Astrocyte (in vitro differentiated cells and primary cell): ENCODE data around the gene CCDC136. TPM values are rescaled to one million over a fixed set of nuclear protein-coding genes. Genes with fewer than 3 reads are reported as not detected.

Experiments used
- DNase-seq: peaks from one replicate; pipeline ENCODE4 v3.0.0-alpha.2; 2010; ENCODE audit warnings: low read depth
- FAIRE-seq: peaks from 2 replicates; lab custom pipeline; 2011; peaks lifted over from hg19 to GRCh38; lab: Jason Lieb, UNC
- H2AFZ ChIP-seq: 2 replicates; pipeline ENCODE4 v1.6.0; 2012; ENCODE audit warnings: low read depth, low read length, inconsistent platforms
- H3K27ac ChIP-seq: 2 replicates; pipeline ENCODE4 v1.5.1; 2011; ENCODE audit warnings: low read depth, low read length, inconsistent platforms
- H3K27me3 ChIP-seq: 2 replicates; pipeline ENCODE4 v1.6.0; 2011; ENCODE audit warnings: low read length, inconsistent platforms; ENCODE audit not compliant: insufficient read depth
- H3K36me3 ChIP-seq: 2 replicates; pipeline ENCODE4 v1.5.1; 2011; ENCODE audit warnings: low read length, inconsistent platforms; ENCODE audit not compliant: insufficient read depth
- H3K4me1 ChIP-seq: 2 replicates; pipeline ENCODE4 v1.5.1; 2011; ENCODE audit warnings: low read length, inconsistent platforms; ENCODE audit not compliant: insufficient read depth
- H3K4me2 ChIP-seq: 2 replicates; pipeline ENCODE4 v1.6.0; 2012; ENCODE audit warnings: low read length, inconsistent platforms
- H3K4me3 ChIP-seq: 2 replicates; pipeline ENCODE4 v1.5.1; 2011; ENCODE audit warnings: low read depth, mild to moderate bottlenecking, low read length, inconsistent platforms; ENCODE audit not compliant: insufficient read depth
- H3K79me2 ChIP-seq: 2 replicates; pipeline ENCODE4 v1.6.0; 2012; ENCODE audit warnings: mild to moderate bottlenecking, low read length, inconsistent platforms; ENCODE audit not compliant: insufficient read depth
- H3K9ac ChIP-seq: 2 replicates; pipeline ENCODE4 v1.6.0; 2012; ENCODE audit warnings: mild to moderate bottlenecking, low read length, inconsistent platforms
- H3K9me3 ChIP-seq: 2 replicates; pipeline ENCODE4 v1.5.1; 2012; ENCODE audit warnings: low read depth, mild to moderate bottlenecking, low read length, inconsistent platforms; ENCODE audit not compliant: insufficient read depth
- H4K20me1 ChIP-seq: 2 replicates; pipeline ENCODE4 v1.6.0; 2012; ENCODE audit warnings: low read length, inconsistent platforms; ENCODE audit not compliant: insufficient read depth
- H3K27ac Mint-ChIP-seq: one replicate; pipeline ENCODE4 v1.8.0; 2021; ENCODE audit warnings: mild to moderate bottlenecking, mixed read lengths; ENCODE audit not compliant: unreplicated experiment
- H3K27me3 Mint-ChIP-seq: one replicate; pipeline ENCODE4 v1.8.0; 2021; ENCODE audit warnings: low read depth, mixed read lengths; ENCODE audit not compliant: unreplicated experiment
- H3K36me3 Mint-ChIP-seq: one replicate; pipeline ENCODE4 v1.8.0; 2021; ENCODE audit warnings: low read depth, mixed read lengths; ENCODE audit not compliant: unreplicated experiment
- H3K4me1 Mint-ChIP-seq: one replicate; pipeline ENCODE4 v1.8.0; 2021; ENCODE audit warnings: low read depth, mixed read lengths; ENCODE audit not compliant: unreplicated experiment
- H3K4me3 Mint-ChIP-seq: one replicate; pipeline ENCODE4 v1.8.0; 2021; ENCODE audit warnings: mild to moderate bottlenecking, moderate library complexity, mixed read lengths; ENCODE audit not compliant: unreplicated experiment
- H3K9me3 Mint-ChIP-seq: one replicate; pipeline ENCODE4 v1.8.0; 2021; ENCODE audit warnings: mild to moderate bottlenecking, mixed read lengths; ENCODE audit not compliant: unreplicated experiment
- EZH2 ChIP-seq: IDR thresholded peaks from 2 replicates; pipeline ENCODE4 v1.6.1; 2012; ENCODE audit warnings: mild to moderate bottlenecking, low read length, inconsistent platforms; ENCODE audit not compliant: insufficient read depth
- total RNA-seq: library from RNA; stranded (reverse); gene quantifications from 2 replicates; pipeline ENCODE4 v1.2.1, GENCODE V29; 2021
- TF ChIP-seq, protein P1 (sequence below): IDR thresholded peaks from 2 replicates; pipeline ENCODE4 v1.5.1; 2011; ENCODE audit warnings: low read depth, mild to moderate bottlenecking, inconsistent platforms, low read length, moderate library complexity; ENCODE audit not compliant: insufficient read depth

Gene CCDC136
- total RNA-seq, 1 donor from 2014 or later = 14.9 TPM

DNA sequence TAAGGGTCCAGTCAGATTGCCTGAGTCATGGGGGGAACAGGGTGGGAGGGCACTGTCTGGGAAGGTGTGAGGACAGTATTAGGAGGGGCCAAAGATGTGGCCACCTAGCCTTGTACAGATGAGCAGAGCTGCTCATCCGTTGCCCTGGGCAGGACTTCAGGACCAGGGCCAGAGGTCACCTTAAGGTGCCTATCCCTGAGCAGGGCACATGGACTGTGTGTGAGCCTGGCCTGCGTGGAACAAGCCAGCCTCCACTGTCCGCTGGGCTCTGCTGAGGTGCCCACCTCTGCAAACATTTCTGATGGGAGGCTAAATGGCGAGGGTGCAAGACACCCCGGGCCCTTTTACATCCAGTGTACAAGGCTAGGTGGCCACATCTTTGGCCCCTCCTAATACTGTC is 12.8 kb upstream of the CCDC136 start:
- no peaks in the 10 kb centered on the region for H3K9me3 ChIP-seq
- H3K4me1 ChIP-seq = no peaks in the 10 kb centered on the region
- H4K20me1 ChIP-seq = peaks cover 11% of the 10 kb centered on the region
- no peak overlapping the region for H3K27ac ChIP-seq
- H3K4me3 Mint-ChIP-seq = no peak overlapping the region
- peaks cover 10% of the 10 kb centered on the region for H3K36me3 ChIP-seq
- no peak overlapping the region for H3K9ac ChIP-seq
- H3K79me2 ChIP-seq = no peaks in the 10 kb centered on the region
- H3K4me2 ChIP-seq = no peak overlapping the region
- no peaks in the 10 kb centered on the region for H3K4me1 Mint-ChIP-seq
- DNase-seq (no peak), FAIRE-seq (no peak)
- H3K9me3 Mint-ChIP-seq = peaks cover 23% of the 10 kb centered on the region
- no peaks in the 10 kb centered on the region for H3K27me3 ChIP-seq
- no peaks in the 10 kb centered on the region for H3K27me3 Mint-ChIP-seq
- TF ChIP-seq, protein P1, sequence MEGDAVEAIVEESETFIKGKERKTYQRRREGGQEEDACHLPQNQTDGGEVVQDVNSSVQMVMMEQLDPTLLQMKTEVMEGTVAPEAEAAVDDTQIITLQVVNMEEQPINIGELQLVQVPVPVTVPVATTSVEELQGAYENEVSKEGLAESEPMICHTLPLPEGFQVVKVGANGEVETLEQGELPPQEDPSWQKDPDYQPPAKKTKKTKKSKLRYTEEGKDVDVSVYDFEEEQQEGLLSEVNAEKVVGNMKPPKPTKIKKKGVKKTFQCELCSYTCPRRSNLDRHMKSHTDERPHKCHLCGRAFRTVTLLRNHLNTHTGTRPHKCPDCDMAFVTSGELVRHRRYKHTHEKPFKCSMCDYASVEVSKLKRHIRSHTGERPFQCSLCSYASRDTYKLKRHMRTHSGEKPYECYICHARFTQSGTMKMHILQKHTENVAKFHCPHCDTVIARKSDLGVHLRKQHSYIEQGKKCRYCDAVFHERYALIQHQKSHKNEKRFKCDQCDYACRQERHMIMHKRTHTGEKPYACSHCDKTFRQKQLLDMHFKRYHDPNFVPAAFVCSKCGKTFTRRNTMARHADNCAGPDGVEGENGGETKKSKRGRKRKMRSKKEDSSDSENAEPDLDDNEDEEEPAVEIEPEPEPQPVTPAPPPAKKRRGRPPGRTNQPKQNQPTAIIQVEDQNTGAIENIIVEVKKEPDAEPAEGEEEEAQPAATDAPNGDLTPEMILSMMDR = no peak
- no peak for TF ChIP-seq EZH2
- H3K27ac Mint-ChIP-seq = no peak overlapping the region
- H3K36me3 Mint-ChIP-seq = peaks cover 18% of the 10 kb centered on the region
- H3K4me3 ChIP-seq = no peak overlapping the region
- no peak overlapping the region for H2AFZ ChIP-seq

DNA sequence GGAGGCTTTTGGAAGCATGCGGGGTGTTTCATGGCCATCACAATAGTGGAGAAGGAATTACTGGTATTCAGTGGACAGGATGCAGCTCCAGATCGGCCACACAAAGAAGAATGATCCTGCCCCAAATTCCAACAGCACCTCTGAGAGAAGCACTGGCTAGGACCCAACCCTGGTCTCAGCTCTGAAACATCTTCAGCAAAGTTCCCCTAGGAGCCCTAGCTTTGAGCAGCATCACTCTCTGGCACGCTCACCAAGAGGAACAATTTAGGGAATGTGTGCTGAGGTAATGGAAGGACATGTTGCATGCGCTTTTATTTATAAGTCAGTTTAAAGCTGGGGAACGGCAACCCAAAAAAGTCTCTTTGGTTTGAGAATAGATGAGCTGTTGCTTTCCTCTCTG is 10.6 kb upstream of the CCDC136 start:
- Histone ChIP-seq H3K9ac (no peak overlapping the region), H2AFZ (no peak overlapping the region), H3K79me2 (no peaks in the 10 kb centered on the region), H3K4me3 (no peak overlapping the region), H3K27me3 (no peaks in the 10 kb centered on the region), H4K20me1 (no peaks in the 10 kb centered on the region), H3K4me2 (no peak overlapping the region), H3K4me1 (no peaks in the 10 kb centered on the region), H3K36me3 (no peaks in the 10 kb centered on the region), H3K9me3 (no peaks in the 10 kb centered on the region), H3K27ac (no peak overlapping the region)
- TF ChIP-seq, protein P1 = no peak
- TF ChIP-seq EZH2 = no peak
- FAIRE-seq = no peak
- Mint-ChIP-seq H3K4me1 (no peaks in the 10 kb centered on the region), H3K36me3 (peaks cover 9% of the 10 kb centered on the region), H3K27me3 (no peaks in the 10 kb centered on the region), H3K27ac (no peak overlapping the region), H3K9me3 (peaks cover 20% of the 10 kb centered on the region), H3K4me3 (no peak overlapping the region)
- DNase-seq = peak; percentile 74

DNA sequence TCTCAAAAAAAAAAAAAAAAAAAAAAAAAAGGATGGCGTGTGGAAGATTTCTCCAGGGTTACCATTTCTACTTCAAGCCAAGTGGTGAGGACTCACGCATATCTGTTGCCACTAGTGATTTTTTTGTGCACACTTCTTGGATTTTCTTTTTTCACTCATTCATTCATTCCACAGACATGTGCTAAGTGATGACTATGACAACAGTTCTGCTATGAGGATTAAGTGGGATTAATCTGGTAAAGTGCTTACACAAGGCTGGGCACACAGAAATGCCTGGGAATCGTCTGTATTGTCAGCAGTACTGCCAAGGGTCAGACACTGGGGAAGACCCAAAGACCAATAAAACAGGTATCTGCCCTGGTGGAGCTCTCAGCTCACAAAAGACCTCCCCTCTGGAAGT is 9.9 kb upstream of the CCDC136 start:
- Mint-ChIP-seq H3K27ac (no peak overlapping the region), H3K9me3 (peaks cover 18% of the 10 kb centered on the region), H3K36me3 (peaks cover 6% of the 10 kb centered on the region), H3K27me3 (no peaks in the 10 kb centered on the region), H3K4me3 (no peak overlapping the region), H3K4me1 (no peaks in the 10 kb centered on the region)
- Histone ChIP-seq H3K36me3 (no peaks in the 10 kb centered on the region), H3K4me1 (no peaks in the 10 kb centered on the region), H4K20me1 (no peaks in the 10 kb centered on the region), H2AFZ (no peak overlapping the region), H3K27ac (no peak overlapping the region), H3K4me2 (no peak overlapping the region), H3K79me2 (no peaks in the 10 kb centered on the region), H3K9me3 (no peaks in the 10 kb centered on the region), H3K4me3 (no peak overlapping the region), H3K9ac (no peak overlapping the region), H3K27me3 (no peaks in the 10 kb centered on the region)
- no peak for FAIRE-seq
- no peak for TF ChIP-seq EZH2
- TF ChIP-seq, protein P1 = no peak
- no peak for DNase-seq
